ENCODE data around the gene C11orf91. TPM values are rescaled to one million over a fixed set of nuclear protein-coding genes. Genes with fewer than 3 reads are reported as not detected.

The C11orf91 gene
- total and polyA plus RNA-seq, 2 of the 8 experiments (the other 6 are each of a cell fraction or from before 2014, with no cell fraction given) = not detected

DNA sequence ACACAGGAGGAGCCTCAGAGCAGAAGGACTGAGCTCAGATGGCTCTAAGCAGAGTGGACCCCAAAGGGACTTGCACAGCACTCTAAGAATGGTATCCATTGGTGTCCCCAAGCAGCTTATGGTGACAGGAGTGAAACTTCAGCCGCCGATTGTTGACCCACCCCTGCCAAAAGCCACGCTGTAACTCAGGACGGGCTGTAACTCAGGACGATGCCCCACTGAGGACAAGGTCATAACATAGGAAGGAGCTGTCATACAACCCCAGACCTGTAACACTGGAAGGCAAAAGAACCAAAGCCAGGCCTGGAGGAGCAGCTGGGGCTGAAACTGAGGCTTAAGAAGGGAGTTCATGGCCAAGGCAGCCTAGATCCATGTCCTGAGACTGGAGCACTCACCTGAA, 21.4 kb upstream of the C11orf91 start (continued):
- TF ChIP-seq GABPA (IDR thresholded peaks at IDR 0.05; ENCODE audit: borderline replicate concordance, insufficient read depth, low read length) (no peak), TCF12 (IDR thresholded peaks at IDR 0.05; ENCODE audit: low read depth, low read length) (no peak)

Data from H1 (cell line).